Umbilical cord (tissue), 2 donors: ENCODE results near the gene REPIN1. TPM values are rescaled to one million over a fixed set of nuclear protein-coding genes. Genes with fewer than 3 reads are reported as not detected.

Source experiments
- DNase-seq: peaks from one replicate; pipeline ENCODE4 v3.0.0-alpha.2; 2015; ENCODE audit warnings: low spot score
- total RNA-seq: library from RNA; depleted of rRNA; stranded (reverse); fragments of >200 nt; gene quantifications from one replicate; pipeline ENCODE4 v1.2.3, GENCODE V29; 2014; ENCODE audit warnings: low replicate concordance; ENCODE audit not compliant: insufficient read depth

The REPIN1 gene
- total RNA-seq, 1 donor from 2014 or later = 24.1 TPM

GRCh38 chr7:150421831-150422230 is 53.2 kb downstream of the REPIN1 start:
- DNase-seq = no peak

Other genes with a start within 250 kb of the REPIN1 start
- gene LRRC61, start 45.5 kb upstream of the REPIN1 start, total RNA-seq = 9.1 TPM
- 2.4 TPM for gene ACTR3C, start 45.3 kb upstream of the REPIN1 start, total RNA-seq
- 62.1 TPM for gene RARRES2, start 27.2 kb upstream of the REPIN1 start, total RNA-seq
- gene ZNF775, start 10.5 kb downstream of the REPIN1 start, total RNA-seq = 4.6 TPM
- 1.2 TPM for gene GIMAP8, start 81.8 kb downstream of the REPIN1 start, total RNA-seq
- gene GIMAP7, start 146.1 kb downstream of the REPIN1 start, total RNA-seq = 0.48 TPM
- 9.6 TPM for gene GIMAP4, start 198.6 kb downstream of the REPIN1 start, total RNA-seq